ENCODE results near the gene NOS1AP.

Gene NOS1AP

DNA sequence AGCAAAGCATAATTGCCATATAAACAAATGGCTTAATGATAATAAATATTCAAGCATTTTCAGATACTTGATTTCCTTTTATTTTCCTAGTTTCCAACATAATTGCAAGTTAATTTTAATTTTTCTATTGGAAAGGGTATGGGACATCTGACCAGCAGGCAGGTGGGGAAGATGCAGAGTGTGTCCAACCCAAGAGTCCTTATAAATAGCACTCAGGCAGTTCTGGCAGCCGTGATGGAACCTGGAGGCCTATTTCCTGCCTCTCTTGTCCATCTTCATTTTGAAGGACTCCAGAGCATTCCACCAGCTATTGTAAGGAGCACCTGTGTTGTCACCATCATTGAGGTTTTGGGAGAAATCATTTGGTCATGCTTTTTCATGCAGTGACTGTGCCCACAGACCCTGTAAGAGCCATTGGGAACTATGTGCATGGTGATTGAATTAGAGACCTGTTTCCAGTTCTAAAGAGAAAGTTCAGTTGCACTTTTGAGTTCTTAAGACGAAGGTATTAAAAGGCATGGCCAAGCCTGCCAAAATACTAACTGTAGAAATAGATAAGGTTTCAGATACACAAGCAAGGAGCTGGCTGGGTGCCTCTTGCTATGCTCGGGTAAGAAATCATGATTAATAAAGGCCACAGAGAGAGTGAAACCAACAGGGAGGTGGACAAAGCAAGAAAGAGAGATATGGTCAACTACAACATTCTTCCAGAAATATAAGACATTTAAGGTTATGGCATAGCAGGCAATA lies 214.9 kb downstream of the NOS1AP start:
- in situ Hi-C loops (cut with MboI; ENCODE audit: low sequenced_read_pairs) = no loop called here

DNA sequence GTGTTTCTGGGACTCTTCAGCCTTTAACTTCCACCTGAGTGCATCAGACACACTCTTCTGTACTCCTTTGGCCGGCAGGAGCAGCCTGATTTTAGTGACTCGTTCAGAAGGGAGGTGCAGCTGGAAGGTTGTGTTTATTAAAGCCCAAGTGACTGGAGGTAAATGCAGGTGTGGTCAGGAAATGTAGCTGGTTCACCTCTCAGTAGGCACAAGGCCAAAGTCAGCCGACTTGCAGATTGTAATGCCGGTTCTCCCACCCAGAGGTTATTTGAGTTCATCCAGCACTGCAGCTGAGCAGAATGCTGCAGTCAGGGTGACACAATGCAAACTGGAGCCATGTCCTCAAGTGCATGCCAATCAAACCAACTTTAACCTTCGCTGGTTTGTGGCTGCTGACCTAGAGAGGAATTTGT lies 215.7 kb downstream of the NOS1AP start:
- in situ Hi-C loops (cut with MboI; ENCODE audit: low sequenced_read_pairs) = no loop called here

DNA sequence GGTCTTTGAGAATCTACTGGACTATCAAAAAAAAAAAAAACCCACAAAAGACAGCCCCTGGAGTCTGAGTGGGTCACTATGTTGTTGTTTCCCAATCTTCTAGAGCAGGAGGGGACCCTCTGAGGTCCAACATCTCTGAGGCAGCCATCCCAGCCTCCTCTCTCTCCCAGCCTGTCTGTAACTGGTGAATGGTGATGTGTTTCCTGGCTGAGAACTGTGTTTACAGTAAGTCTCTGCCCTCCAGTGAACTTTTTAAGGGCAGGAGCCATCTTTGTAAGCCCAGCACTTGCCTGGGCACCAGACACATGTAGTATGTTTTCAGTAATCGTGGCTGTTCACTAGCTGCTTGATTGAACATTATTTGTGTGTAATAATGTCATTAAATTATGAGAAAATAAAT lies 221.5 kb downstream of the NOS1AP start:
- in situ Hi-C loops (cut with MboI; ENCODE audit: low sequenced_read_pairs) = no loop called here

DNA sequence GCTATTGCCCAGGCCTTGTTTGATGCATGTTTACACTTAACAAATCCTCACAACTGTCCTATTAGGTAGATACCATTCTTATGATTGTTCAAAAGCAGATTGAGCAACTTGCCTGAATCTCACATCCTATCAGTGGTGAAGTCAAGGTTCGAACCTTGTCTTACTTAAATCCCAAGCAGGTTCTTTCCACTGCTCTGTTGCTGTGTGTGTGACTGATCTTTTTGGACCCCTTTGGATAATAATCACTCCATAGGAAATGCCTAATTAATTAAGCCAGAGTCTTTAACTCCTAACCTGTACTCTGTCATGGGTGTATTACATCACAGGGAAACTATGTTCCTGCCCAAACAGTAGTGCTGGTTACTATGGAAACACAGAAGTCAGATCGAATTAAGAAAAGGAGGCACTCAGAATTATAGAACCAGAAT lies 222.9 kb downstream of the NOS1AP start:
- in situ Hi-C loops (cut with MboI; ENCODE audit: low sequenced_read_pairs) = no loop called here

DNA sequence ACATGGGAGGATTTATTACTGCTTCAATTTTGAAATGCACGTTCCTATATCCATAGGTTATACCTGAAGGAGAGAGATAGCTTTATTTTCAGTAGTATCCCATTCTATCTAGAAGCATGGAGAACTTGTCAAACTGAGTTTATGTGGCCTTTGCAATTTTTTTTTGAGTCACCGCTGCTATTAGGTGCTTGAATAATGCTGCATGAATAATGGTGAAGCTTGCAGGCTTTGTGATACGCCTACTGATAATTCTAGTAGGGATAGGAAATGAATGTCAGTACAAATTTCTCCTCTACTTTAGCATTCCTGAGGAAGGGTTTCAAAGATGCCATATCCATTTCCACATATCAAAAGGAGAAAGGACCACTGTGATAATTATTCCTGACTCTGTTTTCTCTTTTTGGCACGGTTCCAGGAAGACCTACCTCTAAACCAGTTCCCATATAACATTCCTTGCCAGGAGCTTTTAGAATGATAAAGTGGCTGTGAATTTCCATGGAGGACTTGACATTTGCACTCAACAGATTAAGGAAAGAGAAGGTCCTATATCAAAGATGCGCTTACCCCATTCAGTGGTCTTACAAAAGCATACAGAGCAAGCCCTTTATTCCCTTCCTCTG lies 223.7 kb downstream of the NOS1AP start:
- in situ Hi-C loops (cut with MboI; ENCODE audit: low sequenced_read_pairs) = no loop called here

DNA sequence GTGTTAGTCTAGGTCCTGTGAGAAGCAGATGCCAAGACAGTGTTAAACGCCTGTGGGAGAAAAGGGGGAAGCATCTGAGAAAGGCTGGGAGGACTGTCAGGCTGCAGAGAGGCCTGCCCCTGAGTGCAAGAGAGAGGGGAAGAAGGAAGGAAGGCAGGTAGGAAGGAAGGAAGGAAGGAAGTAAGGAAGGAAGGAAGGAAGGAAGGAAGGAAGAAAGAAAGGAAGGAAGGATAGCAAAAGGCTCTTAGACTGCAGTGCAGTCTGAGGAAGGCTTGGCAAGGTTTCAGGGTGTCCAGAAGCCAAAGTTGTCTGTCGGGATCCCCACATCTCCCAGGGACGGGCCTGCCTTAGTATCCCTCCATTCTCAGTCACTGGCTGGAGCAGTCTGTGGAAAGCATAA lies 224.5 kb downstream of the NOS1AP start:
- in situ Hi-C loops (cut with MboI; ENCODE audit: low sequenced_read_pairs) = no loop called here

DNA sequence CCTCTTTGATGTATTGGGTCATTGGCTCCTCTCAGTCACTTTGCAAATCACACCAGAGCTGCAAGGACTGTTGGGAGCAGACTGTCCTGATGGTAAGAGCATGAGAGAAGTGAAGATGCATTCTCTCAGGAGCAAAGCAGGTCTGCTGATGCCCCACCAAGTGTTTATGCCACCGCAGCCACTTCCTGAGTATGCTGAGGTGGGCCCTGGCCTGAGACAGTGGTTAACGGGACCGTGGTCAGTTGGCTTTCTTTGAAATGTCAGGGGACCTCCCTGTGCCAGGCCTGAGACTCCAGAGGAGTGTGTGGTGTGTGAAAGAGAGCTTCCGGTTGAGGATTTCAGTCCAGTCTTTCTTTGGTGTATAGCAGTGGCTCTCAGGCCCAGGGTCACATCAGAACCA lies 227.7 kb downstream of the NOS1AP start:
- in situ Hi-C loops (cut with MboI; ENCODE audit: low sequenced_read_pairs) = no loop called here

DNA sequence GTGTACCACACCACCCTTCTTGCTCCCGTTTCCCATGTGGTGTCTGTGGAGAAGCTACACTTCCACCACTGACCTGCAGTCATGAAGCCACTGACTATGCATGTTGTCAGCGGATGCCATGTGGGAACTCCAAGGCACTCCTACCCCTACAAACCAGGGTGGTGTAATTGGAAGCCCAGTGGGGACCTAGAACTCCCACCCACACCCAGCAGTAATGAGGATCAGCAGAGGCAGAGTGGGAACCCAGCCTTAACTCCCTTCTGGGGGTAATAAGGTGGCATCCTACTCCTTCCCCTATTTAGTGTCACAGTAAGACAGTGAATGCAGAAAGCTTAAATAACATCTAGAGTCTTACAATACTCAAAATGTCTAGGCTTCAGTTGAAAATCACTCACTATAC lies 228.8 kb downstream of the NOS1AP start:
- in situ Hi-C loops (cut with MboI; ENCODE audit: low sequenced_read_pairs) = no loop called here

DNA sequence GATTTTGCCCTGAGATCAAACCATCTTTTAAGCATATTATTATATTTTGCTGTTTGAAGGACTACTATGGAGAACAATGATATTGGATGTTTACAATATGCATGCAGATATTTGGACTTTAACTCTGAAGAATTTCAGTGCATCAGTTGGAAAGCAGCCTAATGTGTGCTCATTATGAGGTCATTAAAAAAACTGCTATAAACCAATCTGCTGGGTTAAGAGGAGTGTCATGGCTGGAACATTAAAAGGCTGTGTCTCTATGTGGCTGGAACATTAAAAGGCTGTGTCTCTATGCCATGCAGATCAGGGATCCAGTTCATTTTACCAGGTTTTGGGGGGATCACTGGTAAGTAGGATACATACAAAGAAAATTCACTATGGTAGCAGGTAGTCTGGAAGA lies 229.5 kb downstream of the NOS1AP start:
- in situ Hi-C loops (cut with MboI; ENCODE audit: low sequenced_read_pairs) = no loop called here

DNA sequence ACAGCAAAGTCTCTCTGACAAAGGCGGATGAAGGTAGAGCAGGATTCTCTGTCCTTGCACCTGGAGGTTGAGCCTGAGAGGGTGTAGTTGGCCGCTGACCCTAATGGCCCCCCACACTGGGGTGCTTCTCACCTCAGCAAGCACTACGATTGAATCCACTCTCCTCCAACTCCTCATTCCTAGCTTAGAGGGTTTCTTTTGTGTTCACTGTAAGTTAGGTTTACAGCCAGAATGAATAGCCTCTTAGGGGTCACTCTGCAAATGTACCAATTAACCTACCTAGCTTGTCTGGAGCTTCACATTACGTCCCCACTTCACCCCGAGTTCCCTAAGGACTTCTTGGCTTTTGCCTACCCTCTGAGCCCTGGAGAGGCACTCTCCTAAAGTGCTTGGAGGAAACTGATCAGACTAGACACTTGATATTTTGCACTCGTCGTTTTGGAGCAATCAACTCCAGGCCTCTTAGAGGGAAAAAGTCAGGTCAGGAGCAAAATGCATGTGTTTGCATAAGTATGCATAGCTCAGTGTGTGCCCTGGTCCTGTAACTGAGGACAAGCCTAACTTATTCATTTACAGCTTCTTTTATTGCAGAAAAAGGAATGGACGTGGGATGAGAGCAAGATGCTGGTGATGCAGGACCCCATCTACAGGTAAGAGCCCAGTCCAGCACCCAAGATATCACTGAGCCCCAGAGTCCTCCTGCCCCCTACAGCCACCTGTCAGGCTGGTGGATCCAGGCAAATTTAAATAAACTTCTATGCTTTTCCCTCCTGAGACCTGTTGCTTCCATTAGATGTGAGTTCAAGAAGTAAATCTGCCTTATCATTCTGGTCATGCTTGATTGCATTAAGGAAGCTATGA lies 230.8 kb downstream of the NOS1AP start:
- in situ Hi-C loops (cut with MboI; ENCODE audit: low sequenced_read_pairs) = no loop called here

DNA sequence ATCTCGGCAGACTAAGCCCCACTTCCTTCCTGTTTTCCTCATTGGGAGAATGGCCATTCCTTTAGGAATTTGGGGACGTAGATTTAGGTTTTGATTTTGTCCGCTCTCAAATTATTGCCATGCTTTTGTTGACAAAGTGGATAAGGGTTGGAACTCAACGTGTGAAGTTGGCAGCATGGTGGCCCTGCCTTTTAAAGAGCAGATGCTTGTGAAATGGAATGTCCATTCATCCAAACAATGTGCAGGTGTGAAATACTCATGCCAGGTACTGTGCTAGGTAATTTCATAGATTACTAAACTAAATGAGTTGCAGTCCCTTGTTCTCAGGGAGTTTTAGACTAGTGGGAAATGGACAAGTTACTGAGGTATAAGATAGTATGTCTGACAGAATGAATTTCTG lies 232.2 kb downstream of the NOS1AP start:
- in situ Hi-C loops (cut with MboI; ENCODE audit: low sequenced_read_pairs) = no loop called here

DNA sequence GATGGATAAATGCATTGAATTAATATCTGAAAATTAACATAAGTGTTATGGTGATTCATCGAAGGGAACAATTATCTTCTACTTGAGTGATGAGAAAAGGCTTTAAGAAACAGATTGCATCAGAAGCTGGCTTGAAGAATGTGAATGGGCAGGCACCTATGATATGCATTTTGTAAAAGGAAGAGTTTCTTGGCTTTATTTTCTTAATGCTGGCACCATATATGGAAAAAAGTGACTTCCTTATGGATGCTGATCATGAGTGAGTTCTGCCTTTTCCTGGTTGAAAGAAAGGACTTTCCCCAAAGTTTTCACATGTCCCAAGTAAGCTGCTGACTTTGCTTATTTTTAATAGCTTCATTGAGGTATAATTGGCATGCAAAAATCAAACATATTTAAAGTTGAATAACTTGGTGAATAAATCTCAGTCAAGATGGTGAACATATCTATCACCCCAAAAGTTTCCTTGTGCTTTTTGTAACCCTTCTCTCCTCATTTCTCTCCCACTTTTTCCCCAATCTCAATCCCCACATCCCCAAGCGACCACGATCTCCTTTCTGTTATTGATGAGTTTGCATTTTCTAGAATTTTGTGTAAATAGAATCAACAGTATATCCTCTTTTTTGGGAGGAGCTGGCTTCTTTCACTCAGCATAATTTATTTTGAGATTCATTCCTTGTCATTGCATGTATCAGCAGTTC lies 233.0 kb downstream of the NOS1AP start:
- in situ Hi-C loops (cut with MboI; ENCODE audit: low sequenced_read_pairs) = no loop called here

DNA sequence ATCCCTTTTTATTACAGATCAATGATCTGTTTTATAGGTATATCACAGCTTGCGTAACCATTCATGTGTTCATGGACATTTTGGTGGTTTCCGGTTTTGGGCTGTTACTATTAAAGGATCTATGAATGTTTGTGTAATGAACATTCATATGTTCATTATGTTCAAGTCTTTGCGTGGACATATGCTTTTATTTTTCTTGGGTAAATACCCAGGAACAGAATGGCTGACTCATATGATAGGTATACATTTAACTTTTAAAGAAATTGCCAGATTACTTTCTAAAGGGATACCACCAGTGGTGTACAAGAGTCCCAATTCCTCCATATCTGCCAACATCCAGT lies 233.5 kb downstream of the NOS1AP start:
- in situ Hi-C loops (cut with MboI; ENCODE audit: low sequenced_read_pairs) = no loop called here

DNA sequence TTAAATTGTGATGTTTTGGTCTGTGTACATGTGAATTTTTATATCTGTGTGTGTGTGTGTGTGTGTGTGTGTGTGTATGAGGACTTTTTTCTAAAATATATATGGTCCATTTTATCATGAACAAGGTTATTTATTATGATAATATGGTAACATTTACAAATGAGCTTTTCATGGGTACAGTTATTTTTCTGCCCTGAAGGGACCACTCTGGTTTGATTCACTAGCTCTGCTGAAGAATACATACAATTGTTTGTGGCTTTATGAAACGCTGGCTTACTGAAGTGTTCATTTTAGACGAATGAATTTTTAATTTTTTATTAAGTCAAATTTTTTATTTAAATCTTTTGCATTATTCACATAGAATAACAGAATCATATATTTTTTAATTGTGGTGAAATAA lies 235.2 kb downstream of the NOS1AP start:
- in situ Hi-C loops (cut with MboI; ENCODE audit: low sequenced_read_pairs) = no loop called here

DNA sequence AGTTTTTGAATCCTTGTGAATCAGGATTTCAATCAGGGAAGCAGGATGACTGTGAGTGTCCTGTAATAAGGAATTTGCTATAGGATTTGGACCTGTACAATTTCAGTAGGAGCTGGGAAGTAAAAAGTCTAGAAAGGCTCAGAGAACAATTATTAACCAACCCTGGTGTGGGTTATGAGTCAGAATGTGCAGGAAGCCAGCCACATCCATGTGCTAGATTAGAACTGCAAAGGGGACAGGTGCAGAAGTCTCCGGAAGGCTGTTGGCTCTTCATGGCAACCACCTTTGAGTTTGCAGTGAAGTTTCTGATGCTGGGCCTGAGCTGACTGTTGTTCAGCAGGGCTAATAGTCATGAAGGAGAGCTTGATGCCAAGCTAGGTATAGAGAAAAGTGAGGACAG lies 236.5 kb downstream of the NOS1AP start:
- in situ Hi-C loops (cut with MboI; ENCODE audit: low sequenced_read_pairs) = no loop called here

DNA sequence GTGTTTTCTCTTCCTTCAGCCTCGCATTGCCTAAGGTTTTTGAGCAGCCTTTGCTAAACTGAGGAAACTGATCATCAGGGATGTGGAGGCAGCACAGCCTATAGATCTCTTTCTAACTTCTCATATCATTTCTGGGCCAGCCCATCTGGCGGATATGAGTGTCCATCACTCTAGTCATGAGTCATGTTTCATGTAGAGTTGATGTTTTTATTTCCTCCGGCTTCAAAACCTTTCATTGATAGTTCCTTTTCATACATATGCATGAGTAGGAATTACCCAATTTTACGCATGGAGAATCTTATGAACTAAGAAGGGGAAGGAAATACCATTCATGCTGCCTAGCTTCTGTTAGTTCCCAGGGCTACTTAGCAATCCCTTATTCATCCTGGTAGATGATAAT lies 240.8 kb downstream of the NOS1AP start:
- in situ Hi-C loops (cut with MboI; ENCODE audit: low sequenced_read_pairs) = no loop called here

DNA sequence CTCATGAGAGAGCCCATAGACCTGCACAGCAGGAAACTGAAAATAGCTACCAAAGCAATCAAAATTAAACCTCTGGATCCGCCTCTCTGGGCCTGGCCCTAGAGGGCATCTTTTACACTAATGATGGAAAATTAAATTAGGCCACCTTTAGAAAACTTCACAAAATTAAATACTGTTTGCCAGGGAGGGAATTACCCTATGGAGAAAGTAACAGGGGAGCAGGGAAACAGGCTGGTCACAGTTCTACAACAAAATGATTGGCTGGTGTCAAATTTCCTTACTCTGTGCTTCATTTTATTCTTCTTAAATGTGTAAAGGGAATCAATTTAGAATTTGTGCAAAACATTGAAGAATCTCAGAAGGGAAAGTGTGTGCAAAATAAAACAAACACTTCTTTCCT lies 244.7 kb downstream of the NOS1AP start:
- in situ Hi-C loops (cut with MboI; ENCODE audit: low sequenced_read_pairs) = no loop called here

DNA sequence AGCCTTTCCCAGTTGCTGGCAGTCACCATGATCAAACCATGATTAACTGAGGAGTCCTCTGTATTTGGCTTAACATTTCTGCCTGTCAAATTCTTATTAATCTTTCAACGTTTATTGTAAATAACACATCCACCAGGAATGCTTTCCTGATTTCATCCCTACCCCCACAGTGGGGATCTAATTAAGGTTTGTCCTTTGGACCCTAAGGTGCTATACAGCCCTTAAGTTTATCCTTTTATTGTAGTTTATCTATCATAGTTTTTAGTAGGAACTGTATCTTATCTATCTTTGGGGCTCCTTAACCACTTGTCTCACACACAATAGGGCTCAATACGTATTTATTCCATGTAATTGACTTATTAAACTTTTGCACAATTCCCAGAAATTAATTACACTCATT lies 246.2 kb downstream of the NOS1AP start:
- in situ Hi-C loops (cut with MboI; ENCODE audit: low sequenced_read_pairs) = no loop called here

DNA sequence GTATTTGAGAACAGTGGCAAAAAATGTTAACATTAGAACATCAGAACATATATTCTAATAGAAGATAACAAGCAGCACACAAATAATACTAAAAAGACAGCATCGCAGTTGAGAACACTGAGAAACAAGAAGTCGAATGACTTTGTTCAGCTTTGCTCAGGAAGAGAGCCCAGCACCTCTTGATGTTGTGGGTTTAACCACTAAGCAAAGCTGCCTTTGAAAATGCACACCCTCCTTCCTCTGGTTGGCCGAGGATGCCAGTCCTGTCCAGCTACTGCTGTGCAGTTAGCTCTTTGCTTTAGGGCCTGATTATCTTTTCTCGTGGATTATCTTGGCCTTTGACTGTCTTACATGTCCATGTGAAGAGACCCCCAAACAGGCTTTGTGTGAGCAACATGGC lies 246.7 kb downstream of the NOS1AP start:
- in situ Hi-C loops (cut with MboI; ENCODE audit: low sequenced_read_pairs) = no loop called here

DNA sequence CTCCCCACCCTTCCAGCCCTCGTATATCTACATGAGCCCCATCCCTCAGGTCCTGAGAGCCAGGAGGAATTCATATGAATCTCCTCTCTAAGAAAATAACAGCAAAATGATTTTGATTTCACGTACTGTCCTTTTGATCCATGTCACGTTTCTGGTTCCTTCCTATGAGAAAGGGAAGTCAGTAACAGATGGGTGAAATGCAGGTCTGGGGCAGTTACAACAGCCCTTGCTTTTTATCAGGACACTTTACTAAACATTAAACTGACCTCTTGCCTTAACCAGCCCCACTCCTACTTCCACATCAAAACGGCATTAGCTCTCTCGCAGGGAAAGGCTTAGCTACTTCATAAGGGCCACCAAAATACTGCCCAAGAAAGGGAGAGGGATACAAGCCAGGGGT lies 248.1 kb downstream of the NOS1AP start:
- in situ Hi-C loops (cut with MboI; ENCODE audit: low sequenced_read_pairs) = no loop called here

DNA sequence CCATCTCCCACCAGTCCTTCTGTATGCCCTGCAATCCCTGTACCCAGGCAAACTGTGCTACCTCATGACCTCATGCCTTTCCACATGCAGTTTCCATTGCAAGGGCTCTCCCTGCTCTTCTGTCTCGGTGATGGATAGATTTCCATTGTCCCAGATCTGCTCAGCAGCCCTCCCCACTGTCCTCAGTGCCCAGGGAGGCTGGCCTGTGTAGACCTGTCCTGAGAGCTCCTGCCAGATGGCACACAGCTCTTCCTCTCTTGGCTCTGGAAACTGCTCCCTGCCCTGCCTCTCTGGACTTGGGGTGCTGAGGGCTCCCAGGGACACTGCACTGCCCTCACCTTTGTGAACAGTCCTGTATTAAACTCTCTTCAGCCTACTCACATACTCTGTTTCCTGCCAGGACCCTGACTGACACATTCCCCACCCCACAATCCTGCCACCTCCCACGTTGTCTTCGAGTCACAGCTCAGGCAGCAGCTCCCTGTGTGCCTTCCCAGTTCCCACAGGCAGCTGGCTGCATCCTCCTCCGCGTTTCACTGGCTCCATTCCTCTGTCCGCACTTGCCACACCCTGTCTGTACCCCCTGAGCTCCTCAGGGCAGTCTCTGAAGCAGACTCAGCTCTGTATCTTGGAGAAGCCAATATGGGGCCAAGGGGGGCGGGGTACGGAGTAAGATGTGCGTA lies 250.1 kb downstream of the NOS1AP start:
- in situ Hi-C loops (cut with MboI; ENCODE audit: low sequenced_read_pairs) = no loop called here
